H1 (cell line): ENCODE data around the gene IDUA. TPM values are rescaled to one million over a fixed set of nuclear protein-coding genes. Genes with fewer than 3 reads are reported as not detected.

Experiments used
- CTCF ChIA-PET: fragments of 300-600 bp; sonication (Branson Sonifier 250); formaldehyde crosslinking; loops from one replicate; lab custom pipeline; 2021; ENCODE audit not compliant: partially characterized antibody; lab: Charles Lee
- POLR2A ChIA-PET: fragments of 300-600 bp; sonication (Branson Sonifier 250); formaldehyde crosslinking; loops from one replicate; lab custom pipeline; 2021; ENCODE audit warnings: inconsistent platforms; ENCODE audit not compliant: partially characterized antibody; lab: Charles Lee
- DNase-seq, 2 experiments: peaks; one replicate each; pipeline versions ENCODE4 v3.0.0 to v3.0.0-alpha.2; 2010 to 2022; ENCODE audit warnings: low spot score in 2 of 2, low read depth in 1 of 2, mixed read lengths in 1 of 2
- FAIRE-seq: peaks from 2 replicates; lab custom pipeline; 2011; peaks lifted over from hg19 to GRCh38; lab: Jason Lieb, UNC
- H2AFZ ChIP-seq: 2 replicates; pipeline ENCODE4 v1.8.1; 2012; ENCODE audit warnings: low read length, inconsistent platforms
- H2AK5ac ChIP-seq: 2 replicates; pipeline ENCODE4 v1.6.1; 2013; ENCODE audit warnings: low read depth, low read length
- H2BK120ac ChIP-seq: replicated peaks from 2 replicates; pipeline ENCODE3; 2013; ENCODE audit warnings: low read depth, low read length, inconsistent platforms
- H2BK12ac ChIP-seq: 2 replicates; pipeline ENCODE4 v1.6.1; 2013; ENCODE audit warnings: low read depth, low read length
- H2BK15ac ChIP-seq: 2 replicates; pipeline ENCODE4 v1.6.1; 2013; ENCODE audit warnings: low read length
- H2BK20ac ChIP-seq: 2 replicates; pipeline ENCODE4 v1.6.1; 2013; ENCODE audit warnings: low read length
- H2BK5ac ChIP-seq: 2 replicates; pipeline ENCODE4 v1.6.1; 2013; ENCODE audit warnings: low read depth, low read length
- H3K14ac ChIP-seq: 2 replicates; pipeline ENCODE4 v1.6.1; 2013; ENCODE audit warnings: inconsistent platforms; ENCODE audit not compliant: insufficient read length
- H3K18ac ChIP-seq: 2 replicates; pipeline ENCODE4 v1.6.1; 2013; ENCODE audit warnings: low read length; ENCODE audit errors: extremely low read depth
- H3K23ac ChIP-seq: 2 replicates; pipeline ENCODE4 v1.6.1; 2013; ENCODE audit warnings: inconsistent platforms; ENCODE audit not compliant: insufficient read length
- H3K23me2 ChIP-seq: 2 replicates; pipeline ENCODE4 v1.6.1; 2013; ENCODE audit warnings: low read depth, low read length
- H3K27ac ChIP-seq: 2 replicates; pipeline ENCODE4 v1.6.1; 2011; ENCODE audit warnings: low read depth, low read length, inconsistent platforms
- H3K27me3 ChIP-seq, 4 experiments: replicated peaks in 1 of 4; 1 replicate in 1 of 4; 2 replicates in 3 of 4; pipeline versions ENCODE4 v1.6.1 to v1.8.1; 2011 to 2013; ENCODE audit warnings: low read length in 3 of 4, mild to moderate bottlenecking in 3 of 4, inconsistent platforms in 2 of 4, mixed read lengths in 2 of 4, moderate library complexity in 1 of 4; ENCODE audit not compliant: control insufficient read depth in 3 of 4, insufficient read depth in 3 of 4; ENCODE audit errors: extremely low read depth in 1 of 4
- H3K36me3 ChIP-seq, 4 experiments: 2 replicates each; pipeline versions ENCODE4 v1.6.1 to v1.8.1; 2011 to 2013; ENCODE audit warnings: mild to moderate bottlenecking in 4 of 4, low read length in 3 of 4, moderate library complexity in 2 of 4, control low read depth in 1 of 4, inconsistent platforms in 1 of 4; ENCODE audit not compliant: insufficient read depth in 4 of 4, control insufficient read depth in 2 of 4
- H3K4ac ChIP-seq: replicated peaks from 2 replicates; pipeline ENCODE3; 2013; ENCODE audit warnings: low read length, low read depth, mixed read lengths, inconsistent platforms; ENCODE audit not compliant: insufficient read length
- H3K4me1 ChIP-seq, 4 experiments: replicated peaks in 1 of 4; 1 replicate in 1 of 4; 2 replicates in 3 of 4; pipeline versions ENCODE4 v1.6.1 to v1.8.1; 2011 to 2013; ENCODE audit warnings: low read length in 3 of 4, inconsistent platforms in 2 of 4, mixed read lengths in 1 of 4; ENCODE audit not compliant: insufficient read depth in 4 of 4, control insufficient read depth in 3 of 4
- H3K4me2 ChIP-seq, 2 experiments: 2 replicates each; pipeline versions ENCODE4 v1.6.1 to v1.8.1; 2011 to 2013; ENCODE audit warnings: low read depth in 2 of 2, low read length in 2 of 2, control low read depth in 1 of 2, inconsistent platforms in 1 of 2, mild to moderate bottlenecking in 1 of 2; ENCODE audit not compliant: insufficient read depth in 1 of 2
- H3K4me3 ChIP-seq, 4 experiments: fragments of 200-600, 300-600 bp in 1 of 4; sonication (generic), shearing (Covaris generic), sonication (Bioruptor Twin) in 1 of 4; 2 replicates each; pipeline versions ENCODE4 v1.5.1 to v1.8.1; 2011 to 2016; ENCODE audit warnings: low read length in 4 of 4, low read depth in 3 of 4, control low read depth in 2 of 4, inconsistent platforms in 2 of 4, mild to moderate bottlenecking in 2 of 4, mixed read lengths in 1 of 4, moderate library complexity in 1 of 4; ENCODE audit not compliant: insufficient read depth in 2 of 4; ENCODE audit errors: extremely low read depth in 1 of 4
- H3K56ac ChIP-seq: replicated peaks from 2 replicates; pipeline ENCODE3; 2013; ENCODE audit warnings: low read depth, mild to moderate bottlenecking, mixed read lengths, low read length, inconsistent platforms; ENCODE audit not compliant: insufficient read length
- H3K79me1 ChIP-seq: 2 replicates; pipeline ENCODE4 v1.6.1; 2013; ENCODE audit warnings: low read depth, low read length, control low read depth
- H3K79me2 ChIP-seq, 2 experiments: 2 replicates each; pipeline versions ENCODE4 v1.6.1 to v1.8.1; 2012 to 2013; ENCODE audit warnings: low read length in 2 of 2, mild to moderate bottlenecking in 2 of 2, inconsistent platforms in 1 of 2; ENCODE audit not compliant: insufficient read depth in 2 of 2, control insufficient read depth in 1 of 2
- H3K9ac ChIP-seq, 4 experiments: replicated peaks in 1 of 4; 1 replicate in 1 of 4; 2 replicates in 3 of 4; pipeline versions ENCODE4 v1.6.1 to v1.8.1; 2011 to 2013; ENCODE audit warnings: low read depth in 3 of 4, low read length in 3 of 4, control low read depth in 2 of 4, mild to moderate bottlenecking in 2 of 4, moderate library complexity in 2 of 4, inconsistent platforms in 1 of 4; ENCODE audit errors: extremely low read depth in 1 of 4
- H3K9me3 ChIP-seq, 2 experiments: 2 replicates each; pipeline versions ENCODE4 v1.6.1 to v1.8.1; 2012 to 2013; ENCODE audit warnings: mild to moderate bottlenecking in 2 of 2, moderate library complexity in 2 of 2, control low read depth in 1 of 2, inconsistent platforms in 1 of 2, low read depth in 1 of 2, low read length in 1 of 2, mixed read lengths in 1 of 2; ENCODE audit not compliant: insufficient read depth in 2 of 2
- H4K20me1 ChIP-seq, 2 experiments: replicated peaks in 1 of 2; 2 replicates each; pipeline versions ENCODE3 to v1.8.1; 2011 to 2013; ENCODE audit warnings: inconsistent platforms in 2 of 2, low read length in 2 of 2, mild to moderate bottlenecking in 1 of 2; ENCODE audit not compliant: insufficient read depth in 2 of 2, control insufficient read depth in 1 of 2
- H4K5ac ChIP-seq: 2 replicates; pipeline ENCODE4 v1.6.1; 2013; ENCODE audit warnings: low read length, low read depth, mixed read lengths, inconsistent platforms; ENCODE audit not compliant: insufficient read length
- H4K8ac ChIP-seq: 2 replicates; pipeline ENCODE4 v1.8.0; 2013; ENCODE audit warnings: mild to moderate bottlenecking, moderate library complexity, low read length, inconsistent platforms; ENCODE audit not compliant: insufficient read depth; ENCODE audit errors: extremely low read depth
- H4K91ac ChIP-seq: replicated peaks from 2 replicates; pipeline ENCODE3; 2013; ENCODE audit warnings: low read length, mixed read lengths, inconsistent platforms; ENCODE audit not compliant: insufficient read length
- JUN ChIP-seq: IDR thresholded peaks from 2 replicates; pipeline ENCODE4 v1.6.1; 2011; ENCODE audit warnings: low read depth, mild to moderate bottlenecking, improper control_type of control experiment, low read length
- JUND ChIP-seq: IDR thresholded peaks from 2 replicates; pipeline ENCODE4 v1.6.1; 2011; ENCODE audit warnings: mild to moderate bottlenecking, improper control_type of control experiment, low read length
- MAFK ChIP-seq: IDR thresholded peaks from 2 replicates; pipeline ENCODE4 v1.6.1; 2012; ENCODE audit warnings: low read depth, mild to moderate bottlenecking, improper control_type of control experiment, low read length
- POLR2AphosphoS5 ChIP-seq: IDR thresholded peaks from 2 replicates; pipeline ENCODE4 v1.6.1; 2011; ENCODE audit warnings: low read depth, low read length
- SRF ChIP-seq: IDR thresholded peaks from 2 replicates; pipeline ENCODE4 v1.6.1; 2011; ENCODE audit warnings: mild to moderate bottlenecking, low read depth, low read length, moderate library complexity
- TAF1 ChIP-seq: IDR thresholded peaks from 2 replicates; pipeline ENCODE4 v1.6.1; 2011; ENCODE audit warnings: mild to moderate bottlenecking, low read depth, low read length
- WGBS, 2 experiments: shearing (Covaris generic) in 1 of 2; methylation state at CpG; one replicate each; pipeline versions ENCODE4 v1.1.6 to v1.1.7; 2013 to 2015; ENCODE audit warnings: low lambda C conversion rate in 2 of 2, mixed read lengths in 2 of 2, inconsistent platforms in 1 of 2, low coverage in 1 of 2, missing lambda C conversion rate in 1 of 2; ENCODE audit not compliant: insufficient replicate concordance in 2 of 2, insufficient coverage in 1 of 2, insufficient read length in 1 of 2; ENCODE audit errors: extremely low coverage in 1 of 2, missing lambda C conversion rate in 1 of 2; 5-methylcytosine and 5-hydroxymethylcytosine counted together
- polyA plus RNA-seq, 7 experiments: library from polyadenylated mRNA; depleted of rRNA in 3 of 7; stranded (reverse) in 5 of 7; unstranded in 2 of 7; fragments of >200 nt in 5 of 7; fragments of 200-250 nt in 2 of 7; gene quantifications; 1 replicate in 5 of 7; 2 replicates in 1 of 7; 4 replicates in 1 of 7; pipeline versions ENCODE4 v1.2.1 to v1.2.3, GENCODE V29; 2011 to 2013; ENCODE audit warnings: missing spikeins in 2 of 7, mixed read lengths in 2 of 7
- total RNA-seq: library from RNA; stranded (reverse); fragmentation: NEBNext Ultra II Directional; extraction: Animal tissue kit (Norgen Biotek cat#: 25700); gene quantifications from 2 replicates; pipeline ENCODE4 v1.2.1, GENCODE V29; 2021

Gene IDUA
- total and polyA plus RNA-seq, 2 of the 8 experiments (the other 6 are each of a cell fraction or from before 2014, with no cell fraction given): 2.8 to 4.8 TPM

DNA sequence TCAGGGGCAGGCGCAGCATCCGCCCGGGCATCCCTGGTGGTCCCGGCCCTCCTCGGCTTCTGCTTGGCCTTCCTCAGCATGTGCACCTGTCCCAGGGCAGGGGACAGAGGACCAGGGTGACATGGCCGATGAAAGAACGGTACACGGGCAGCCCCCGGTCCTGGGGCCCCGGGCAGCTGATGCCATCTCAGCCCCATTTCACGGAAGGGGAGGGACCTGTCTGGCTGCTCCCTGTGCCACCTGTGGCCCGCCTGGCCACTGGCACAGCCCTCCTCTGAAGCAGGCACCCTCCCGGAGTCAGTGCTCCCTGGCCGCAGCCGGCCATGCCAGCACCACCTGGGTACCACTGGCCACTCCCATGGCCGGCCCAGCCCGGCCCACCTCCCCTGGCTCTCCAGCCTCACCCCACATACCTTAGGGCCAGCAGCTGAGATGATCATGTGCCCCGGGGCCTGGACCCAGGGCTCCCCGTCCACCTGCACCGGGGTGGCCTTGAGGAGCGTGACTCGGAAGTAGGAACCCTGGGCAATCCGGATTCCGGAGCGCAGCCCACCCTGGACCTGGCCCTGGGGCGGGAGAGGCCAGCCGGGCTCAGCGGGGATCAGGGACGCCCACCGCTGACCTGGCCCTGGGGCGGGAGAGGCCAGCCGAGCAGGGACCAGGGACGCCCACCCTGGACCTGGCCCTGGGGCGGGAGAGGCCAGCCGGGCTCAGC, 26.1 kb upstream of the IDUA start:
- ChIA-PET CTCF (interaction anchor here (1.4 kb wide), 1 partner anchor 22 kb away, joined by 4 read pairs; no protein-coding TSS in a partner anchor), POLR2A (interaction anchor here (1.3 to 1.4 kb wide), 2 partner anchors 8 to 11 kb away, joined by 3 to 4 read pairs; no protein-coding TSS in a partner anchor)
- H3K23ac ChIP-seq: no peak overlapping the region
- H2AFZ ChIP-seq: no peak overlapping the region
- H4K8ac ChIP-seq: no peak overlapping the region
- H3K36me3 ChIP-seq: no peaks in the 10 kb centered on the region
- no peak overlapping the region for H3K4ac ChIP-seq
- DNase-seq (no peak), FAIRE-seq (no peak)
- H2BK120ac ChIP-seq: no peak overlapping the region
- peaks cover 0 to 7% of the 10 kb centered on the region in 2 experiments for H4K20me1 ChIP-seq
- H4K91ac ChIP-seq: no peak overlapping the region
- H3K14ac ChIP-seq: no peak overlapping the region
- H3K4me2 ChIP-seq: no peak overlapping the region
- no peaks in the 10 kb centered on the region; a peak in 1 of 7 replicates for H3K4me1 ChIP-seq
- no peak overlapping the region for H2BK20ac ChIP-seq
- no peak overlapping the region for H3K18ac ChIP-seq
- H2BK15ac ChIP-seq: no peak overlapping the region
- H3K56ac ChIP-seq: no peak overlapping the region
- H3K4me3 ChIP-seq: no peak overlapping the region
- no peak overlapping the region for H4K5ac ChIP-seq
- H2AK5ac ChIP-seq: no peak overlapping the region
- no peak for TF ChIP-seq POLR2AphosphoS5
- no peak for TF ChIP-seq JUN
- no peak for TF ChIP-seq SRF
- TF ChIP-seq MAFK: no peak
- TF ChIP-seq JUND: no peak
- TF ChIP-seq TAF1: no peak
- H3K79me2 ChIP-seq: no peaks in the 10 kb centered on the region
- no peak overlapping the region for H3K27ac ChIP-seq
- H3K9me3 ChIP-seq: no peaks in the 10 kb centered on the region
- 91% methylated on average over 18 of the region's 35 CpGs; no CpG with 5 or more reads in 1 of the 2 experiments for WGBS, 2 experiments
- no peaks in the 10 kb centered on the region for H3K79me1 ChIP-seq
- H3K9ac ChIP-seq: no peak overlapping the region
- H2BK5ac ChIP-seq: no peak overlapping the region
- H2BK12ac ChIP-seq: no peak overlapping the region
- no peaks in the 10 kb centered on the region for H3K27me3 ChIP-seq
- H3K23me2 ChIP-seq: no peaks in the 10 kb centered on the region
